ENCODE results near the gene TRIM22. TPM values are rescaled to one million over a fixed set of nuclear protein-coding genes. Genes with fewer than 3 reads are reported as not detected.

Gene TRIM22
- total RNA-seq, 3 donors from 2014 or later (not counting 1 experiment from before 2014, with no cell fraction given): 304 to 339 (median 334) TPM

DNA sequence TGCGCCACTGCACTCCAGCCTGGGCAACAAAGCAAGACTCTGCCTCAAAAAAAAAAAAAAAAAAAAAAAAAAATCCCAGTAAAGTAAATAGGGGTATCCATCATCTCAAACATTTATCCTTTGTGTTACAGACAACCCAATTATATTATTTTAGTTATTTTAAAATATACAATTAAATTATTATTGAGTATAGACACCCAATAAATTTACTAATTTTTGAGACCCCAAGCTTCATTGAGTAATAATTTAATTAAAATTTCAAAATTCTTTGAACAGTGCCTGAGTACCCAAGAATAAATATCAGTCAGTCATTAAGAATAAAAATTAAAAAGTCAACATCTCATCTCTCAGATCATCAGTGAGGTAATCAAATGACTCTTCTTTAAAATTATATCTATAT, 64.4 kb downstream of the TRIM22 start, which contains the start of gene OR52N4:
Gene OR52N4, plus strand, starts transcription at position 301 of the 400 bp plus-strand sequence. CDS start 498 bp downstream, outside the sequence.
- Histone ChIP-seq H3K27ac (ENCODE audit: low read length) (no peak within 1 kb of the TSS), H3K36me3 (ENCODE audit: control insufficient read depth, insufficient read depth, low read length) (no peaks in the 10 kb centered on the region), H3K27me3 (ENCODE audit: control insufficient read depth, insufficient read depth, low read length) (no peaks in the 10 kb centered on the region), H3K4me1 (ENCODE audit: control insufficient read depth, insufficient read depth, low read length) (no peaks in the 10 kb centered on the region), H3K4me3 (ENCODE audit: low read length) (no peak within 1 kb of the TSS), H3K9me3 (ENCODE audit: control insufficient read depth, insufficient read depth, low read length) (no peaks in the 10 kb centered on the region)
- Mint-ChIP-seq H3K27me3 (ENCODE audit: low read depth in 2 of 2) (peaks cover 9 to 35% of the 10 kb centered on the region in 2 donors), H3K36me3 (no peaks in the 10 kb centered on the region), H3K4me3 (no peak within 1 kb of the TSS), H3K9me3 (no peaks in the 10 kb centered on the region), H3K27ac (no peak within 1 kb of the TSS), H3K4me1 (no peaks in the 10 kb centered on the region)
- ATAC-seq (no peak), DNase-seq (no peak)
- intact Hi-C loops (cut with micrococcal nuclease): no loop called here
- no CpG with 5 or more reads among the region's 1 CpG for WGBS (ENCODE audit: insufficient coverage)
- TF ChIP-seq, protein P1, sequence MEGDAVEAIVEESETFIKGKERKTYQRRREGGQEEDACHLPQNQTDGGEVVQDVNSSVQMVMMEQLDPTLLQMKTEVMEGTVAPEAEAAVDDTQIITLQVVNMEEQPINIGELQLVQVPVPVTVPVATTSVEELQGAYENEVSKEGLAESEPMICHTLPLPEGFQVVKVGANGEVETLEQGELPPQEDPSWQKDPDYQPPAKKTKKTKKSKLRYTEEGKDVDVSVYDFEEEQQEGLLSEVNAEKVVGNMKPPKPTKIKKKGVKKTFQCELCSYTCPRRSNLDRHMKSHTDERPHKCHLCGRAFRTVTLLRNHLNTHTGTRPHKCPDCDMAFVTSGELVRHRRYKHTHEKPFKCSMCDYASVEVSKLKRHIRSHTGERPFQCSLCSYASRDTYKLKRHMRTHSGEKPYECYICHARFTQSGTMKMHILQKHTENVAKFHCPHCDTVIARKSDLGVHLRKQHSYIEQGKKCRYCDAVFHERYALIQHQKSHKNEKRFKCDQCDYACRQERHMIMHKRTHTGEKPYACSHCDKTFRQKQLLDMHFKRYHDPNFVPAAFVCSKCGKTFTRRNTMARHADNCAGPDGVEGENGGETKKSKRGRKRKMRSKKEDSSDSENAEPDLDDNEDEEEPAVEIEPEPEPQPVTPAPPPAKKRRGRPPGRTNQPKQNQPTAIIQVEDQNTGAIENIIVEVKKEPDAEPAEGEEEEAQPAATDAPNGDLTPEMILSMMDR (IDR thresholded peaks at IDR 0.05): no peak

Other genes starting within 250 kb of the TRIM22 start
- gene OR51I1, start 248.3 kb upstream of the TRIM22 start, total RNA-seq: not detected
- gene OR51I2, start 240.5 kb upstream of the TRIM22 start, total RNA-seq: not detected
- gene OR52D1, start 201.1 kb upstream of the TRIM22 start, total RNA-seq: not detected
- under 1 TPM in 2 of 3 donors, not detected in 1; 0.15 to 0.20 TPM for gene UBQLN3, start 179.8 kb upstream of the TRIM22 start, total RNA-seq
- 1 to 10 TPM in 1 of 3 donors, under 1 TPM in 1, not detected in 1; 0.61 to 1.3 TPM for gene UBQLNL, start 173.1 kb upstream of the TRIM22 start, total RNA-seq
- gene OR52H1, start 141.2 kb upstream of the TRIM22 start, total RNA-seq: under 1 TPM; 0.26 to 0.95 (median 0.70) TPM
- not detected for gene OR52B6, start 108.9 kb upstream of the TRIM22 start, total RNA-seq
- gene TRIM6, start 93.2 kb upstream of the TRIM22 start, total RNA-seq: 1 to 10 TPM in 1 of 3 donors, not detected in 2; 1.1 TPM
- gene TRIM34, start 64.8 kb upstream of the TRIM22 start, total RNA-seq: 10 to 100 TPM in 1 of 3 donors, 1 to 10 TPM in 2; 8.2 to 10.0 (median 9.9) TPM
- 10 to 100 TPM; 16.3 to 24.4 (median 20.2) TPM for gene TRIM5, start 4.7 kb upstream of the TRIM22 start, total RNA-seq
- gene OR56B1, start 46.7 kb downstream of the TRIM22 start, total RNA-seq: under 1 TPM; 0.18 to 0.93 (median 0.42) TPM
- 1 to 10 TPM; 1.2 to 2.1 (median 1.3) TPM for gene OR52N4, start 64.5 kb downstream of the TRIM22 start, total RNA-seq
- not detected for gene OR52N5, start 93.6 kb downstream of the TRIM22 start, total RNA-seq
- gene OR52N1, start 101.5 kb downstream of the TRIM22 start, total RNA-seq: not detected
- gene OR52N2, start 119.1 kb downstream of the TRIM22 start, total RNA-seq: not detected
- gene OR52E6, start 152.1 kb downstream of the TRIM22 start, total RNA-seq: not detected
- gene OR52E8, start 167.9 kb downstream of the TRIM22 start, total RNA-seq: not detected
- not detected for gene OR52E4, start 190.8 kb downstream of the TRIM22 start, total RNA-seq
- gene OR52E5, start 203.4 kb downstream of the TRIM22 start, total RNA-seq: not detected